ENCODE results near the gene GPR157.

DNA sequence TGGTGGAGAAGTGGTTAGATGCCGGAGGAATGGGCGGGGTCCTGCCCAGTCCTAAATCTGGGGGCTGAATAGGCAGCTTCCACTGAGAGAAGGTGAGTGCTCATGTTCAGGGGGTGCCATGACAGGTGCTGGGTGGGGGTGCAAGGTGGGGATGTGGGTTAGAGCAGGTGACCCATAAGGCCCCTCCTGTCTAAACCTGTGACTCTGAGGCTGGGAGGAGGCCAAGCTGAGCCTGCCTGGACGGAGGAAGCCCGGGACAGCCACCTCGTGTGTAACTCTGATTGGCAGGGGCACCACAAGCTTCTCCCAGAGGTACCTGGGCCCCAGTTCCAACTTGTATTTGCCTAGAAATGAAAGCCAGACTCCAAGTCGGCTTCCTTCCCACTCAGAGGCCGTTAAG, 10.7 kb downstream of the GPR157 start:
- no peak for TF ChIP-seq EP300 (IDR thresholded peaks at IDR 0.05)
- no peak for TF ChIP-seq POLR2A (IDR thresholded peaks at IDR 0.05)
- TF ChIP-seq, protein P1, sequence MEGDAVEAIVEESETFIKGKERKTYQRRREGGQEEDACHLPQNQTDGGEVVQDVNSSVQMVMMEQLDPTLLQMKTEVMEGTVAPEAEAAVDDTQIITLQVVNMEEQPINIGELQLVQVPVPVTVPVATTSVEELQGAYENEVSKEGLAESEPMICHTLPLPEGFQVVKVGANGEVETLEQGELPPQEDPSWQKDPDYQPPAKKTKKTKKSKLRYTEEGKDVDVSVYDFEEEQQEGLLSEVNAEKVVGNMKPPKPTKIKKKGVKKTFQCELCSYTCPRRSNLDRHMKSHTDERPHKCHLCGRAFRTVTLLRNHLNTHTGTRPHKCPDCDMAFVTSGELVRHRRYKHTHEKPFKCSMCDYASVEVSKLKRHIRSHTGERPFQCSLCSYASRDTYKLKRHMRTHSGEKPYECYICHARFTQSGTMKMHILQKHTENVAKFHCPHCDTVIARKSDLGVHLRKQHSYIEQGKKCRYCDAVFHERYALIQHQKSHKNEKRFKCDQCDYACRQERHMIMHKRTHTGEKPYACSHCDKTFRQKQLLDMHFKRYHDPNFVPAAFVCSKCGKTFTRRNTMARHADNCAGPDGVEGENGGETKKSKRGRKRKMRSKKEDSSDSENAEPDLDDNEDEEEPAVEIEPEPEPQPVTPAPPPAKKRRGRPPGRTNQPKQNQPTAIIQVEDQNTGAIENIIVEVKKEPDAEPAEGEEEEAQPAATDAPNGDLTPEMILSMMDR (IDR thresholded peaks at IDR 0.05) = no peak
